Mononuclear cell (primary cell): ENCODE measurements around the gene CSGALNACT2. TPM values are rescaled to one million over a fixed set of nuclear protein-coding genes. Genes with fewer than 3 reads are reported as not detected.

Source experiments
- H3K27me3 ChIP-seq: 2 replicates; pipeline ENCODE4 v1.6.0; 2011; ENCODE audit warnings: low read length, control low read depth; ENCODE audit not compliant: insufficient read depth
- H3K4me1 ChIP-seq: 2 replicates; pipeline ENCODE4 v1.5.1; 2011; ENCODE audit warnings: mild to moderate bottlenecking, low read length, control low read depth; ENCODE audit not compliant: insufficient read depth
- H3K4me3 ChIP-seq: 2 replicates; pipeline ENCODE4 v1.5.1; 2011; ENCODE audit warnings: mild to moderate bottlenecking, low read length, moderate library complexity
- H3K9me3 ChIP-seq: 2 replicates; pipeline ENCODE4 v1.5.1; 2011; ENCODE audit warnings: low read depth, mild to moderate bottlenecking, control low read depth, low read length
- total RNA-seq: library from RNA; depleted of rRNA; stranded (reverse); fragments of >200 nt; gene quantifications from one replicate; pipeline ENCODE4 v1.2.3, GENCODE V29; 2012

CSGALNACT2 gene
- total RNA-seq, 1 donor, result 68.8 TPM

DNA sequence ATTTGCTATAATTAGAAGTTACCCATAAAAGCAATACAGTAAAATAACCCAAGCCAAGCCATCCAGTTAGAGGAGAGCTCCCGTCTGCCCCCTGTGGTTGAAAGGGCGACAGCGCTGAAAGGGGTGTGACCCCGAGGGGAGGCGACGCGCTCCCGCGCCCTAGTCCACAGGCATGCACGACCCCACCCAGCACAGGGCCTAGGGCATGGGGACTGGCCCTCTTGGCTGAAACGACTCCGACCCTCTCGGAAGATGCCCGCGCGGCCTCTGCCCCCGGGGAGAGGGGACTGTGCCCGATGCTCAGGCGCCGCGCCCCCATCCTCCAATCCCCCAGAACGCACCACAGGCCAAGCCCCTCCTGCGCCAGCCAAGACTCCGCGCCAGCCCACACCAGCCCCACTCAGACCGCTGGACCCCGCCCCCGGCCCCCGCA is 64.0 kb downstream of the CSGALNACT2 start:
- Histone ChIP-seq H3K9me3 (no peaks in the 10 kb centered on the region), H3K4me1 (peaks cover 10% of the 10 kb centered on the region), H3K27me3 (no peaks in the 10 kb centered on the region), H3K4me3 (peak overlapping the region; percentile 38)

GRCh38 chr10:43202657-43203447 is 64.6 kb downstream of the CSGALNACT2 start:
- H3K4me1 ChIP-seq, result peaks cover 10% of the 10 kb centered on the region
- H3K9me3 ChIP-seq, result no peaks in the 10 kb centered on the region
- H3K4me3 ChIP-seq, result no peak overlapping the region
- H3K27me3 ChIP-seq, result no peaks in the 10 kb centered on the region

GRCh38 chr10:43203448-43204041 is 65.3 kb downstream of the CSGALNACT2 start:
- Histone ChIP-seq H3K27me3 (no peaks in the 10 kb centered on the region), H3K4me1 (peaks cover 10% of the 10 kb centered on the region), H3K9me3 (no peaks in the 10 kb centered on the region), H3K4me3 (no peak overlapping the region)

DNA sequence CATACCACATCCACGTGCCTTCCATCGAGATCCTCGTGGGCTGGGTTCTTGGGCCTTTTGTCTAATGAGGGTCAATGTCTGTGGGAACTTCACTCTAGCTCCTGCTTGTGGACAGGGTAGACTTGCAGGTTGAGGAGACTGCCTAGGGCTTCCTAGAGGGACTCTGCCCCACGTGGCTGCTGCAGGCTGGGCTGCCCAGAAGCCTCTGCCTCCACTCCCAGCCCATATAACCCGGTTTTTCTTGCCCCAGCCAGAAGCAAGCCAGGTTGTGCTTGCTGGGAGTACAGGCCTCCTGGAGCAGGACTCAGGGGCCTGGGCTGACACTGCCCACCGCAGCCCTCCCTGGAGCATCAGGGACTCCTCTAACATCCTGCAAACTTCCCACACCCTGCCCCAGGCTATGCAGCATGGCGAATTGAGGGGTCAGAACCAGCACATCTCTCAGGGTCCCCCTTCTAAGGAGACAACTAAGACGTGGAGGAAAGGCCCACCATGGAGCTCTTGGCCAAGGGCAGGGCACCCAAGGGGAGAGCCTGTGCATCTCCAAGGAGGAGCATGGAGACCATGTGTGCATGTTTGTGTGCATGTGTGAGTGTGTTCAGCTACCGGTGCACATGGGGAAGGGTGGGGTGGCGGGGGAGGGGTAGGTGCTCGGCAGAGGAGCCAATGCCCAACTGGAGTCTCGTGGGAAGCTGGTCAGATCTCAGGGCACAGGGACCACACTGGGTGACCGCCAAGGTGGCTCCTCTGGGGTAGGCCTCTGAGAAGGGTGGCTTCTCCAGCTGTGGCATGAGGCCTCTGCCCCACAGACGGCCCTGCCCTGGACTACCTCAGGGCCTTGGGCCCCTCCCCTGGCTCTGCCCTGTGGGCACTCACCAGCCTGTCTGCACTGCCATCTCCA is 66.0 kb downstream of the CSGALNACT2 start:
- peaks cover 10% of the 10 kb centered on the region for H3K4me1 ChIP-seq
- H3K27me3 ChIP-seq, result no peaks in the 10 kb centered on the region
- no peaks in the 10 kb centered on the region for H3K9me3 ChIP-seq
- H3K4me3 ChIP-seq, result no peak overlapping the region

DNA sequence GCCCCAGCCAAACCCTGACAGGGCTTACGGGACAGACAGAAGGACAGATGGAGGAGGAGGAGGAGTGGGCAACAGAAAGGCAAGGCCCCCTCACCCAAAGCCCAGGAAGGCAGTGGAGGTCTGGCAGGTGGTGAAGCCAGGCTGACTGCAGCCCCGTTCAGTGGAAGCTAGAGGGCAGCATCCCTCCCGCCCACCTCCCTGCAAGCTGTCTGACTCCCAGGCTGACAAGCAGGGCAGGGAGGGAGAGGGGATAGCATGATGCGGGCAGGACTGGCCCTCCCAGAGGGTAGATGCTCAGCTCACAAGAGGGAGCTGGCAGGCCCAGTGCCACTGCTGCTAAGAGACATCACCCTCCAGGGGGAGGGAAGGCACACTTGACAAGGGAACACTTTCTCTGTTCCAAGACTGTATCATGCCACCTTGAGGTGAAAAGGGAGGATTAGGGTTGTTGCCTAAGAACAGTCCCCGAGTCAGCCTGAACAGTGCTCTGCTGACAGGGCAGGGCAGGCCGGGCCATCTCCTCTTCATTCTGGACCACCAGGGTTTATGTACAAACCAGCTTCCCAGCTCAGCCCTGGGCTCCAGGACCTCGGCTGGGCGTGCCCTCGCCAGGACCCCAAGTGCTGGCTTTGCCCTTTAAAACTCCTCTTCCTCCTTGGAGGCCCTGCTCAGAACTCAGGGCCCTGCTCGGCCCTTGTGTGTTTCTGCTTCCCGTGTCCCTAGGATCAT is 66.9 kb downstream of the CSGALNACT2 start:
- Histone ChIP-seq H3K4me3 (no peak overlapping the region), H3K9me3 (no peaks in the 10 kb centered on the region), H3K4me1 (peaks cover 10% of the 10 kb centered on the region), H3K27me3 (no peaks in the 10 kb centered on the region)

- Histone ChIP-seq H3K9me3 (no peaks in the 10 kb centered on the region), H3K4me3 (no peak overlapping the region), H3K4me1 (peaks cover 10% of the 10 kb centered on the region), H3K27me3 (no peaks in the 10 kb centered on the region)
Observed at GRCh38 chr10:43205681-43206390, 67.6 kb downstream of the CSGALNACT2 start.

DNA sequence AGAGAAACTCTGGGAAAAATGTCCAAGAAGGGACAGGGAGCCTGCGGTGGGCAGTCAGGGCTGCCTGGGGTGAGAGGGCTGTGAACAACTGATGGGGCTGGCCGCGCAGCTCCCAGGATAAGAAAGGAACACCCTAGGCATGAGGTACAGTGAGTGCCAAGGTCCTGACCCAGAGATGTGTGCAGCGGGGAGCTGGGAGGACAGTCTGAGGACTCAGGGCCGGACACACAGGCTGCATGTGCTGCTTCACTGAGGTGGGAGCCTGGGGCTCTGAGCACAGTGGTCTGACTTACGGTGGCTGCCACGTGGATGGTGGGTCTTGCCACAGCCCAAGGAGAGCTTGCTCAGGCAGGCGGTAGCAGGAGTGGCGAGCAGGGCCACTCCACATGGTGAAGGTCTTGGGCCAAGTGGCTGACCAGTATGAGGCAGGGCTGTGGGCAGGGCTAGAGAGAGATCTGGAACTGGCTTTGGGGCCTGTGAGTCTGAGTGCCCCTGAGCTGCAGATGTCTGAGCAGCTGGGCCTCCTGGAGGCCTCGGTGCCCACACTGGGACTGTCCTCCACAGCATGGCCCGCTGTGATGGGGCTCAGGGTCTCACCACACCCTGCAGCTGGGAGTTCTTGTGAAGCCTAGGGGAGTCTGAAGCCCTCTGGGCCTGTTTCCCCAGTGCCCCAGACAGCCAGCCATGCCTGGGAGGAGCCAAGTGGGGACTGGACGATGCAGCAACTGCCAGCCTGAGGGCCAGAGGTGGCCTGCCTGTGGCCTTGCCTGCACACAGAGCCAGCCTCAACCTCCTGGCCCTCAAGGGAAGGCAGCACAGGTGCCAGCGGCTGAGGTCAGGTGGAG is 68.4 kb downstream of the CSGALNACT2 start:
- Histone ChIP-seq H3K9me3 (no peaks in the 10 kb centered on the region), H3K27me3 (no peaks in the 10 kb centered on the region), H3K4me1 (peaks cover 7% of the 10 kb centered on the region), H3K4me3 (no peak overlapping the region)

DNA sequence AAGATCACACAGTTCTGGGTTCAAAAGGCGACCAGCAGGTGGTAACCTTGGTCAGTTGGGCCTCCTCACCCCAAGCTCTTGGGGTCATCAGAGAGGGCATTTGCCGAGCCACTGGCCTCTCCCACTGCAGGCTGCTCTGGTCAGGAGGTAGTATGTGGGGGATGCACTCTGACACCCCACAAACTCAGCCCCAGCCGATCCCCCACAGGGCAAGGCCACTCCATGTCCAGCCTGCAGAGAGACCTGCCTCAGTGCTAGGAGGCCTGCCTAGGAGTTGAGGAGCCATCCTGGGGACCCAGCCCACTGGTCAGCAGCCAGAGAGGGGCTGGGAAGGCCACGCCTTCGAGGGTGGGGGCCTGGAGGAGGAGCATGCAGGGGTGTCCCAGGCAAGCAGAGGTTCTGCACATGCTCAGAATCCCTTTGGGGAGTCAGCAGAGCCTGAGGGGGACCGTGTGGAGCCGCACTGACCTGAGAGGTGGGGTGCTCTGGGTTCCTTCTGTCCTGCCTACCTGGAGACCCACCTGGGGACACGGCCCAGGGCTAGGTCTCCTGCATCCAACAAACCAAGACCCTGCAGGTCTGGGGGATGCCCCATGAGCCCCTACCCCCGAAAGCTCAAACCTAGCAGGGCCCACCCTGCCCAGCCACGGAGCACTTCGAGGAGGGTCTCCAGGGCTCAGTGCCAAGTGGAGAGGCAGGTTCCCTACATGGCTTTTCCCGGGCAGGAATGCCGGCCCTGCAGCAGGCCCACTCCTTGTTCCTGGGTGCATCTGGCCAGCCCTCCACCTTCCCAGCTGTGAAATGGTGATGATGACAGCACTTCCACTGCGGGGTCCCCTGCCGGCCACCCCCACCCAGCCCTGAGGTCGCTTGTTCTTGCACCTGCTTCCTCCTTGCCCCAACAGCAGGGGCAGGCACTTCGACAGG is 70.2 kb downstream of the CSGALNACT2 start:
- H3K4me3 ChIP-seq, result no peak overlapping the region
- no peaks in the 10 kb centered on the region for H3K9me3 ChIP-seq
- H3K4me1 ChIP-seq, result no peaks in the 10 kb centered on the region
- H3K27me3 ChIP-seq, result no peaks in the 10 kb centered on the region

DNA sequence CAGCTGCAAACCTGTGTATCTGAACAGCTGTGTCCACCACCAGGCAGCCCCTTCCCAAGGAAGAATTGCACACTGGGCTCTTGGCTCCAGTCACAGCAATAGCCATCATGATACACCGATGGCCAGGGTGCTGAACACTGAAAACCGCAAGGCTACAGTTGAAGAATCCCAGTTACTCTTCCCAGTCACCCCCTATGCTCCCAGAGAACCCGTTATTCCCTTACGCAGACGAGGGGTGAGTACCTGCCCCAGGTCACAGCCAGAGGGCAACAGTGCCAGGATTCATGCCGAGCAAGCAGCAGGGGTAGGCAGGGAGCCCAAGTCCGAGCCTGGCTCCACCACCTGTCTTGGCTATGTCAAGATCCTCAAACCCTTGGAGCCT is 70.8 kb downstream of the CSGALNACT2 start:
- H3K4me3 ChIP-seq, result no peak overlapping the region
- H3K4me1 ChIP-seq, result no peaks in the 10 kb centered on the region
- H3K27me3 ChIP-seq, result no peaks in the 10 kb centered on the region
- H3K9me3 ChIP-seq, result no peaks in the 10 kb centered on the region

DNA sequence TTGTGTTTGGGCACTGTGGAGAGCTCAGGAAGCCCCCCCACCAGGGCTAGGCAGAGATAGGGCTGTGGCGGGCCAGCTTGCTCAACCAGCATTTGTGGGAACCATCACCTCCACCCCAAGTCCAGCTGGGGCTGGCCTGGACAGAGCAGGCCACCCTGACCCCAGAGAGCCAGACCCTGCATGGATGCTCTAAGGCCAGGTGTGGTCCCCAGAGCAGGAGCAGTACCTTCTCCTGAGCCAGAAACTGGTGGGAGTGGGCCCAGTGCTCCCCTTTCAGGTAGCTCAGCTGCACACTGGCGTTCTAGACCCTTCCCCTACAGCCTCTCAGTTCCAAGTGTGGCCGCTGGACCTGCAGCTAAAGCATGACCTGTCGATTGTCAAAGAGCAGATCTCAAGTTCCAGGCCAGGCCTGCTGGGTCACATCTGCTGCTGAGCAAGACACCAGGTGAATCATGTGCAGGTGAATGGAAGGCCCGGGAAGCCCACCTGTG is 71.5 kb downstream of the CSGALNACT2 start:
- H3K27me3 ChIP-seq, result no peaks in the 10 kb centered on the region
- no peaks in the 10 kb centered on the region for H3K9me3 ChIP-seq
- H3K4me3 ChIP-seq, result no peak overlapping the region
- no peaks in the 10 kb centered on the region for H3K4me1 ChIP-seq

DNA sequence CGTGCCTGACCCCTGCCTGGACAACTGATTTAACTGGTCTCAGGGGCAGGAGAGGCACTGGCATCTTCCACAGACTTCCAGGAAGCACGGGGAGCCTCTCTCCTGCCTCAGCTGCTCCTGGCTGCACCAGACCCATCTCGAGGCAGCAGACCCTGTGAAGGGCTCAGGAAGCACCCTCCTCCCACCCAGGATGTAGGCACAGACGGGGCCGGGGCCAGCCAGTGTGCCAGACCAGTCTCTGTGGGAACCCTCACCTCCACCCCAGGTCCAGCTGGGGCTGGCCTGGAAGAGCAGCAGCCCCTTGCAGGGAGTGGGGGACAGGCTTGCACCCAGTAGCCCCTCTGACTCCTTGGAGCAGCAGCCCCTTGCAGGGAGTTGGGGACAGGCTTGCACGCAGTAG is 72.3 kb downstream of the CSGALNACT2 start:
- Histone ChIP-seq H3K27me3 (no peaks in the 10 kb centered on the region), H3K4me3 (no peak overlapping the region), H3K4me1 (no peaks in the 10 kb centered on the region), H3K9me3 (no peaks in the 10 kb centered on the region)

DNA sequence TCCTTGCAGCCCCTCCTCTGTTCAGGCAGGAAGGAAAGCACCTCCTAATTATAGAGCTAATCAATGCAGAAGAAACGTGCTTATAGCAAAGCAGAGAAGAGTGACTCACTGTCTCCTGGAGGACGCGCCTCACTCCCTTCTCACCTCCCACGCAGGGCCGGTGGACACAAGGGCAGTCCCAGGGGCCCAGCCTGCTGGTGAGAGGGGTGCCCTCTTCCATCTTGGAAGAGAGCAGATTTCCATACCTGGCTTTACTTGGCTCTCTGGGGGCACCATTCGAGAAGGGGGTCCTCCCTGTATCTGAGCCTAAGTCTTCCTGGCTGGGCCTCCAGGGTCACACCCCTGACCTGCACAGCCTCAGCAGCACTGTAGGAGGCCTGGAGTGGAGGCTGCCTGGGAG is 72.8 kb downstream of the CSGALNACT2 start:
- H3K9me3 ChIP-seq, result no peaks in the 10 kb centered on the region
- H3K4me1 ChIP-seq, result no peaks in the 10 kb centered on the region
- H3K4me3 ChIP-seq, result no peak overlapping the region
- no peaks in the 10 kb centered on the region for H3K27me3 ChIP-seq
